Upper lobe of right lung (tissue), 1 donor: ENCODE results near the gene BCKDHA. TPM values are rescaled to one million over a fixed set of nuclear protein-coding genes. Genes with fewer than 3 reads are reported as not detected.
A peak's percentile ranks its signal among the peaks of the same experiment; 100 is the strongest.

ENCODE experiments used
- ATAC-seq: fragments of 200-7000 bp; cut with Tn5 transposase; one replicate; pipeline ENCODE4 v1.9.1; 2020; ENCODE audit warnings: mild to moderate bottlenecking, moderate library complexity
- DNase-seq: peaks from one replicate; pipeline ENCODE4 v3.0.0-alpha.2; 2020
- H3K27ac ChIP-seq: fragments of 200-600 bp; one replicate; pipeline ENCODE4 v1.8.0; 2022
- H3K27me3 ChIP-seq: fragments of 200-600 bp; one replicate; pipeline ENCODE4 v1.8.0; 2022; ENCODE audit warnings: mild to moderate bottlenecking
- H3K36me3 ChIP-seq: fragments of 200-600 bp; one replicate; pipeline ENCODE4 v1.8.0; 2022
- H3K4me1 ChIP-seq: fragments of 200-600 bp; one replicate; pipeline ENCODE4 v1.8.0; 2022
- H3K4me3 ChIP-seq: fragments of 200-600 bp; one replicate; pipeline ENCODE4 v1.8.0; 2022; ENCODE audit warnings: mild to moderate bottlenecking
- H3K9me3 ChIP-seq: fragments of 200-600 bp; one replicate; pipeline ENCODE4 v1.8.0; 2022
- intact Hi-C: fragments of 100-400 bp; cut with DNase I; formaldehyde crosslinking; loops from one replicate; pipeline ENCODE4 v1.11.0; 2022
- long read RNA-seq: library from polyadenylated mRNA; unstranded; transcript quantifications from one replicate; pipeline ENCODE4 v2.0.0, GENCODE V29; 2021
- total RNA-seq: library from RNA; stranded (reverse); fragmentation: NEBNext Ultra II Directional; extraction: Animal tissue kit (Norgen Biotek cat#: 25700); gene quantifications from one replicate; pipeline ENCODE4 v1.2.1, GENCODE V29; 2021
- TF ChIP-seq, protein P1 (sequence below): fragments of 200-600 bp; IDR thresholded peaks from one replicate; pipeline ENCODE4 v1.8.0; 2022; ENCODE audit warnings: antibody characterized with exemption
- donor health status: DM: no; HTN: yes; CAD: no; lungs with severe emphysema.

The BCKDHA gene
- 15.0 TPM for total RNA-seq
- long read RNA-seq, transcript BCKDHA-201 (9 exons, 2,103 nt), result major isoform, 52 of 76 reads
- long read RNA-seq, partial matches to known transcripts, result 8 of 76 reads
- long read RNA-seq, other reads (novel, unspliced or antisense), result 16 of 76 reads

DNA sequence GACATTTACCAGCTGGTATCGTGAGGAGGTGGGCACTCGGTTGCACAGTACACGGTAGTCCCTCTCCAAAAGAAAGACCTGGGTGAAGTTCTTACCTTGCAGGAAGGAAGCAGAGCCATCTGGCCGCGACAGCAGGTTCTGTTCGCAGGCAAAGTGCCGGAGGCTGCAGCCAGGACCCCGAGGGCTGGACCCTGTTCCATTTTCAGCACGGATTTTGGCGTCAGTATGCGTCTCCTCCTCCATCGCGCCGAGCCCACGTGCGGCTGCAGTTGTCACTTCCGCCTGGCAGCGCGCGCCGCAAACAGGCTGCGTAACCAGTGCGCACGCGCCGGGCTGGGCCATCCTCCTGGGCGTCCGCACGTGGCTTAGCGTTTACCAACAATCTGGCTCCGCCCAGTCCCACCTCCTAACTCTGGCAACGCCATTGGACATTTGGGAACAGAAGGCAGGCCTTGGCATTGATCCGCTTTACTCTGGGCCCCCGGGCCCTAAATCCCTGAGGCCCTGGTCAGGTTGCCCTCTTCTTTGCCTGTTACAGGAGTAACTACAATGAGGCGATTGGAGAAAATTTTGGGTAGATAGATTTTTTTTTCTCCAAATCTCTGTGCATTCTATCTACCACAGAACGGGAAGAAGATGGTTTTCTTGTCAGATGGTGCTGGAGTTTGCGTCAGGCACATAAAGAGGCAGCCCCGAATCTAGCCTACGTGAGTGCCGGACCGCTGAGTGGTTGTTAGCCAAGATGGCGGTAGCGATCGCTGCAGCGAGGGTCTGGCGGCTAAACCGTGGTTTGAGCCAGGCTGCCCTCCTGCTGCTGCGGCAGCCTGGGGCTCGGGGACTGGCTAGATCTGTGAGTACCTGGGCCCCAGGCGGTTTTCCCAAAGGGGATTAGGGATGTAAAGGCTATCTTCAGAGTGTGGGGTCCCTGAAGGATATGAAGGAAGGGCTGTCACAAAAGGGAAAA, at the start of gene BCKDHA, which contains the start of gene EXOSC5:
Gene BCKDHA (plus strand): TSS at position 733 of the 964 bp plus-strand sequence. CDS start 10 bp downstream, at position 743.
Gene EXOSC5 (minus strand): TSS at position 274 of the 964 bp plus-strand sequence. CDS start 31 bp downstream, at position 243.
- H3K4me1 ChIP-seq, result peaks cover 19% of the 10 kb centered on the region
- intact Hi-C loops, result no loop called here
- peak within 1 kb of the TSS; percentile 76 for H3K4me3 ChIP-seq
- peak within 1 kb of the TSS; percentile 96 for H3K27ac ChIP-seq
- H3K9me3 ChIP-seq, result no peaks in the 10 kb centered on the region
- H3K36me3 ChIP-seq, result no peaks in the 10 kb centered on the region
- TF ChIP-seq, protein P1, sequence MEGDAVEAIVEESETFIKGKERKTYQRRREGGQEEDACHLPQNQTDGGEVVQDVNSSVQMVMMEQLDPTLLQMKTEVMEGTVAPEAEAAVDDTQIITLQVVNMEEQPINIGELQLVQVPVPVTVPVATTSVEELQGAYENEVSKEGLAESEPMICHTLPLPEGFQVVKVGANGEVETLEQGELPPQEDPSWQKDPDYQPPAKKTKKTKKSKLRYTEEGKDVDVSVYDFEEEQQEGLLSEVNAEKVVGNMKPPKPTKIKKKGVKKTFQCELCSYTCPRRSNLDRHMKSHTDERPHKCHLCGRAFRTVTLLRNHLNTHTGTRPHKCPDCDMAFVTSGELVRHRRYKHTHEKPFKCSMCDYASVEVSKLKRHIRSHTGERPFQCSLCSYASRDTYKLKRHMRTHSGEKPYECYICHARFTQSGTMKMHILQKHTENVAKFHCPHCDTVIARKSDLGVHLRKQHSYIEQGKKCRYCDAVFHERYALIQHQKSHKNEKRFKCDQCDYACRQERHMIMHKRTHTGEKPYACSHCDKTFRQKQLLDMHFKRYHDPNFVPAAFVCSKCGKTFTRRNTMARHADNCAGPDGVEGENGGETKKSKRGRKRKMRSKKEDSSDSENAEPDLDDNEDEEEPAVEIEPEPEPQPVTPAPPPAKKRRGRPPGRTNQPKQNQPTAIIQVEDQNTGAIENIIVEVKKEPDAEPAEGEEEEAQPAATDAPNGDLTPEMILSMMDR, result no peak
- H3K27me3 ChIP-seq, result no peaks in the 10 kb centered on the region
- DNase-seq (peak; percentile 99), ATAC-seq (peak; percentile 99)

DNA sequence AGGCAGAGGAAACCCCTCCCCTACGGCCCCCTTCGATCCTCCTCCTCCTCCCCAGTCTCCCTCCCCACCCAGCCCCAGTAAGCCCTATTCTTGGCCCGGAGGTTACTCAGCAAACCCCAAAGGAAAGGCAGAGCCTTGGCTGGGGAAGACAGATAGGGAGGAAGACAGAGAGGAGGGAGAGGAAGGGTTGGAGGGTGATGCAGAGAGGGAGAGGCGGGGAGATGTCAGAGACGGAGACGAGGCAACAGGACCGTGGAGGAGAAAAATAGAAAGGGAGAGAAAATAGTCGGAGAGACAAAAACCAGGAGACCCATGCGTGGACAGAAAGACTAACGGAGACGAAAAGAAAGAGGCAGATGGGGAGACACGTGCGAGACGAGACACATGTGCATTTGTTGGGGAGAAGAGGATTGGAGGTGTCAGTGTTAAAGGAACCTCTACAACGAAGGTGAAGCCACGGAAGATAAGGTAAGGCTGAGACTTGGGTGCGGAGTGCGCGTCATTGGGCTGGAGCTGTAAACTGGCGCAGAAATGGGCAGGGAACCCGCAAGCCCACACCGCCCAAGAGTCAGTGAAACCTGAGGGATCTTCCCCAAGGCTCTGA, 46.8 kb upstream of the BCKDHA start:
- no peak for DNase-seq
- peaks cover 44% of the 10 kb centered on the region for H3K4me1 ChIP-seq
- peaks cover 26% of the 10 kb centered on the region for H3K36me3 ChIP-seq
- ATAC-seq, result no peak
- no peaks in the 10 kb centered on the region for H3K27me3 ChIP-seq
- H3K4me3 ChIP-seq, result peak overlapping the region; percentile 92
- no peaks in the 10 kb centered on the region for H3K9me3 ChIP-seq
- TF ChIP-seq, protein P1, result no peak
- H3K27ac ChIP-seq, result peak overlapping the region; percentile 74
- intact Hi-C loops, result no loop called here

DNA sequence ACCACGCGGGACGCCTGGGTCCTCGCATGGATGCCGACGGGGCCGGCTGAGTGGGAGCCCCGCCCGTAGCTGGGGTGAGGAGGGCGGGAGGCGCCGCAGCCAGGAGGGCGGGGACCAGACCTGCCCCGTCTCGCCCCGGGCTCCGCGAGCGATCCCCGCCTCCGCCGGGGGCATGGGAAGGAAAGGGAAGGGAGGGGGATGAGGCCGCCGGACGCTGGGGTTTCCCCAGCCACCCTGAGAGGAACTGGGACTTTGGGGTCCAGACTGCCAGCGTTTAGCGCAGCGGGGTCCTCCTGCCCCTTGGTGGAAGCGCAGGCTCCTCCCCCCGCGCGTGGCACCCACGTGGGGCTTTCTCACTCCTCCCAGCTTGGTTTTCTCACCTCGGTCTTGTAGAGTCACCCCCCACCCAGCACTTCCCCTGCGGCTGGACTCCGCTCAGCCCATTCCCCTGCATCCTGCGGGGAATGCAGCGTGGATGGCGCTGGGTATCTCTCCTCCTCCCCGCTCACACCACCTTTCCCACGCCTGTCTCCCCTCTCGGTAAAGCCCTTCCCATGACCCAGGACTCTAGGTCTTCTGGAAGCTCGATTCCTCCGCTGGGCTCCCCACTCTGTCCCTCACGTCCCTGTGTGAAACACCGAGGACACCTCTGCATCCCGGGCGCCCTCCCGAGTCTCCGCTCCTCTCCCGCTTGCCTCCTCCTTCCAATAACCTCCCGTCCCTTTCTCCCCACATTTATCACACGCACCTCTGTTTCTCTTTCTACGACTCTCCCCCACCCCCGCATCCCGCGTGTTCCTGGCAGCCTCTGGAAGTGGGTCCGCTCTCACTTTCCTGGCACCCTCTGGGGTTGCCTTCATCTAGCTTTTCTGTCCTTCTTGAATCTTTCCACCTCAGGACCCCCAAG, 46.0 kb upstream of the BCKDHA start:
- Histone ChIP-seq H3K4me1 (peaks cover 47% of the 10 kb centered on the region), H3K9me3 (no peaks in the 10 kb centered on the region), H3K4me3 (peak overlapping the region; percentile 92), H3K36me3 (peaks cover 18% of the 10 kb centered on the region), H3K27me3 (no peaks in the 10 kb centered on the region), H3K27ac (peak overlapping the region; percentile 74)
- ATAC-seq, result peak; percentile 66
- intact Hi-C loops, result no loop called here
- TF ChIP-seq, protein P1, result no peak
- peak; percentile 88 for DNase-seq

DNA sequence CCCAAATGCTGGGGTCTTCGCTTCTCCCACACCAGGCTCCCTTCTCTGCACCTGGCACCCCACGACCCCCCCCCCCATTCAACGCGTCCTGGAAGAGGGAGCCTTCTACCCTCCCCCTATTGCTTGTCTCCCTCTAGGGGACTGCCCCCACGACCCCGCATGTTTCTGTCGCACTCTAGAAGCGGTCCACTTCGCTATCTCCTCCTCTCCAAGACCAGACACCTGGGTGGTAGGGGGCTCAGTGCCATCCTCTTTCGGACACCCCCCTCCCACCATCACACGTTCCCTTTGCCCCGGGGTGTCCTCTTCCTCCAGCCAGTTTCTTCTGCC, 45.4 kb upstream of the BCKDHA start:
- TF ChIP-seq, protein P1, result no peak
- ATAC-seq (no peak), DNase-seq (no peak)
- Histone ChIP-seq H3K4me3 (peak overlapping the region; percentile 92), H3K9me3 (no peaks in the 10 kb centered on the region), H3K27me3 (no peaks in the 10 kb centered on the region), H3K36me3 (peaks cover 12% of the 10 kb centered on the region), H3K4me1 (peaks cover 47% of the 10 kb centered on the region), H3K27ac (peak overlapping the region; percentile 74)
- intact Hi-C loops, result no loop called here
